ENCODE measurements around the gene GIMAP5.

GIMAP5 gene

GRCh38 chr7:150738591-150739001 lies 1.4 kb downstream of the GIMAP5 start:
- no peak for TF ChIP-seq CTCF (conservative IDR thresholded peaks at IDR 0.05; ENCODE audit: low read depth, low read length)
- no peaks in the 10 kb centered on the region for H3K27me3 ChIP-seq (ENCODE audit: insufficient read depth, low read depth)
- no peak overlapping the region for H3K9ac ChIP-seq
- no peaks in the 10 kb centered on the region for H4K20me1 ChIP-seq (ENCODE audit: insufficient read depth)
- H3K4me1 ChIP-seq (ENCODE audit: low read depth, poor library complexity, severe bottlenecking), result no peaks in the 10 kb centered on the region
- no peak overlapping the region for H2AFZ ChIP-seq (ENCODE audit: low read depth)
- no peak overlapping the region for H3K4me3 ChIP-seq (IDR thresholded peaks at IDR 0.05; ENCODE audit: insufficient read depth, low read depth, low read length)
- H3K36me3 ChIP-seq (ENCODE audit: insufficient read depth), result no peaks in the 10 kb centered on the region
- H3K27ac ChIP-seq, result no peak overlapping the region
- no peaks in the 10 kb centered on the region for H3K79me2 ChIP-seq (ENCODE audit: insufficient read depth, low read depth)
- no peak overlapping the region for H3K4me2 ChIP-seq

- H3K27ac ChIP-seq, result no peak overlapping the region
- H2AFZ ChIP-seq (ENCODE audit: low read depth), result no peak overlapping the region
These were observed 1.8 kb downstream of the GIMAP5 start for GRCh38 chr7:150739033-150739432.

GRCh38 chr7:150740053-150740452 lies 2.8 kb downstream of the GIMAP5 start:
- no peaks in the 10 kb centered on the region for H3K36me3 ChIP-seq (ENCODE audit: insufficient read depth)
- no peak overlapping the region for H3K4me3 ChIP-seq (IDR thresholded peaks at IDR 0.05; ENCODE audit: insufficient read depth, low read depth, low read length)
- H3K4me1 ChIP-seq (ENCODE audit: low read depth, poor library complexity, severe bottlenecking), result no peaks in the 10 kb centered on the region
- H3K4me2 ChIP-seq, result no peak overlapping the region
- TF ChIP-seq CTCF (conservative IDR thresholded peaks at IDR 0.05; ENCODE audit: low read depth, low read length), result no peak
- no peak overlapping the region for H2AFZ ChIP-seq (ENCODE audit: low read depth)
- H3K9ac ChIP-seq, result no peak overlapping the region
- H4K20me1 ChIP-seq (ENCODE audit: insufficient read depth), result no peaks in the 10 kb centered on the region
- H3K27me3 ChIP-seq (ENCODE audit: insufficient read depth, low read depth), result no peaks in the 10 kb centered on the region
- no peak overlapping the region for H3K27ac ChIP-seq
- H3K79me2 ChIP-seq (ENCODE audit: insufficient read depth, low read depth), result no peaks in the 10 kb centered on the region

More at GRCh38 chr7:150739033-150739432, 1.8 kb downstream of the GIMAP5 start:
- H3K27me3 ChIP-seq (ENCODE audit: insufficient read depth, low read depth), result no peaks in the 10 kb centered on the region
- H3K9ac ChIP-seq, result no peak overlapping the region
- no peaks in the 10 kb centered on the region for H3K79me2 ChIP-seq (ENCODE audit: insufficient read depth, low read depth)
- H3K4me1 ChIP-seq (ENCODE audit: low read depth, poor library complexity, severe bottlenecking), result no peaks in the 10 kb centered on the region
- no peak overlapping the region for H3K4me3 ChIP-seq (IDR thresholded peaks at IDR 0.05; ENCODE audit: insufficient read depth, low read depth, low read length)
- no peak overlapping the region for H3K4me2 ChIP-seq
- H3K36me3 ChIP-seq (ENCODE audit: insufficient read depth), result no peaks in the 10 kb centered on the region
- no peaks in the 10 kb centered on the region for H4K20me1 ChIP-seq (ENCODE audit: insufficient read depth)
- no peak for TF ChIP-seq CTCF (conservative IDR thresholded peaks at IDR 0.05; ENCODE audit: low read depth, low read length)

GRCh38 chr7:150742286-150742968 lies 5.2 kb downstream of the GIMAP5 start:
- Histone ChIP-seq H4K20me1 (ENCODE audit: insufficient read depth) (no peaks in the 10 kb centered on the region), H3K4me3 (IDR thresholded peaks at IDR 0.05; ENCODE audit: insufficient read depth, low read depth, low read length) (no peak overlapping the region), H3K4me2 (no peak overlapping the region), H3K4me1 (ENCODE audit: low read depth, poor library complexity, severe bottlenecking) (no peaks in the 10 kb centered on the region), H3K27me3 (ENCODE audit: insufficient read depth, low read depth) (no peaks in the 10 kb centered on the region), H3K36me3 (ENCODE audit: insufficient read depth) (no peaks in the 10 kb centered on the region), H3K9ac (no peak overlapping the region), H3K79me2 (ENCODE audit: insufficient read depth, low read depth) (no peaks in the 10 kb centered on the region), H3K27ac (no peak overlapping the region), H2AFZ (ENCODE audit: low read depth) (no peak overlapping the region)
- TF ChIP-seq CTCF (conservative IDR thresholded peaks at IDR 0.05; ENCODE audit: low read depth, low read length), result no peak

Measured in KMS-11 (cell line).